HL-60 (cell line): ENCODE data around the gene RECQL5.

ENCODE experiments used
- DNase-seq, 2 experiments: peaks; one replicate each; pipeline ENCODE4 v3.0.0-alpha.2; 2010 to 2020; ENCODE audit warnings: low read depth in 1 of 2, low spot score in 1 of 2
- H3K27ac ChIP-seq: fragments of 250-450 bp; sonication (Bioruptor Pico); replicated peaks from 2 replicates; pipeline ENCODE4 v1.5.1; 2020; ENCODE audit warnings: mild to moderate bottlenecking, moderate library complexity
- H3K27me3 ChIP-seq: fragments of 250-450 bp; sonication (Bioruptor Pico); 2 replicates; pipeline ENCODE4 v1.5.1; 2021; ENCODE audit warnings: mild to moderate bottlenecking, moderate library complexity; ENCODE audit not compliant: insufficient read depth, poor library complexity, severe bottlenecking
- H3K4me3 ChIP-seq: replicated peaks from 2 replicates; pipeline ENCODE4 v1.5.1; 2011; ENCODE audit warnings: mild to moderate bottlenecking, control low read depth, low read length; ENCODE audit not compliant: insufficient read depth
- GABPA ChIP-seq: IDR thresholded peaks from 2 replicates; pipeline ENCODE4 v1.6.1; 2012; ENCODE audit warnings: low read depth
- POLR2AphosphoS5 ChIP-seq: IDR thresholded peaks from 2 replicates; pipeline ENCODE4 v1.6.1; 2012; ENCODE audit warnings: low read depth
- REST ChIP-seq: IDR thresholded peaks from 2 replicates; pipeline ENCODE4 v1.6.1; 2012; ENCODE audit warnings: low read depth; ENCODE audit not compliant: insufficient replicate concordance
- SPI1 ChIP-seq: IDR thresholded peaks from 2 replicates; pipeline ENCODE4 v1.6.1; 2012; ENCODE audit warnings: low read depth, mild to moderate bottlenecking, borderline replicate concordance
- TF ChIP-seq, protein P1 (sequence below): IDR thresholded peaks from one replicate; pipeline ENCODE4 v1.5.1; 2011; ENCODE audit warnings: low read length, control low read depth, inconsistent platforms; ENCODE audit not compliant: insufficient read depth

RECQL5 gene

GRCh38 chr17:75635610-75636202 lies 31.2 kb downstream of the RECQL5 start:
- no peak for DNase-seq

DNA sequence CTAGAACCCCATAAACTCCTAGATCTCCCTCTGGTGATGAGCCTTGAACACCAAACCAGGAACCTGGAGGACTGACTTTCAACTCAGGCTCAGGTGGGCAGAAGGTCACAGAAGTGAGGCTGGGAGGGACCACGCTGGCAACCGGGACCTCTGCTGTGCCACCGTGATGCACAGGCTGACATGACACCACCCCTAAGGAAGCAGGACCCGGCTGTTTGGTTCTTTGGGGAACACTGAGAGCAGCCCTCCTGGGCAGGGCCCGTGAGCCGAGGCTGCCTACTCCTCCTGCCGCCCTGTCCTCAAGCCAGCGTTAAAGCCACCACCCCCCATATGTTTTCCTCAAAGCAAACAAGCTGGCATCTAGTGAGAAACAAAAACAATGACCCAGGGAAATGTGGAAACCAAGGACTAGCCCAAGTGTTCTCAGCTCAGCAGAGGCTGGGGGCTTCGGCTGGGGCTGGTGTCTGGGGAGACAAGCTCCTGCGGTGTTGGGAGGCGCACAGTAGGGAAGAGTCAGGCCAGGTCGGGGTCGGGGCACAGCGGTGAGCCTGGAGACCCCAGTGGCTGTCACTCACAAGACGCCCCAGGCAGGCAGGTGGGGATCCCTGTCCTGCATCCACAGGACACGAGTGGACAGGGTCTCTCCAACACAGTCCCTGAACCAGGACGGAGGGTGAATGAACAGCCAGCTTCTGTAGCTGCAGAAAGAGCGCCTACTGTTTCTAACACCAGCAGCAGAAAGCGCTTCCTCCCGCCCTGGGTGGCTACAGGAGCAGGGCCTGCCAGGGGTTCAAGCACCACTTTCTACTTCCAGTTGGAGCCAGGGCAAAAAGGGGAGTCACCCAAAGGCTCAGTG lies 32.0 kb downstream of the RECQL5 start:
- no peak for DNase-seq
- no peak for TF ChIP-seq SPI1
- TF ChIP-seq, protein P1, sequence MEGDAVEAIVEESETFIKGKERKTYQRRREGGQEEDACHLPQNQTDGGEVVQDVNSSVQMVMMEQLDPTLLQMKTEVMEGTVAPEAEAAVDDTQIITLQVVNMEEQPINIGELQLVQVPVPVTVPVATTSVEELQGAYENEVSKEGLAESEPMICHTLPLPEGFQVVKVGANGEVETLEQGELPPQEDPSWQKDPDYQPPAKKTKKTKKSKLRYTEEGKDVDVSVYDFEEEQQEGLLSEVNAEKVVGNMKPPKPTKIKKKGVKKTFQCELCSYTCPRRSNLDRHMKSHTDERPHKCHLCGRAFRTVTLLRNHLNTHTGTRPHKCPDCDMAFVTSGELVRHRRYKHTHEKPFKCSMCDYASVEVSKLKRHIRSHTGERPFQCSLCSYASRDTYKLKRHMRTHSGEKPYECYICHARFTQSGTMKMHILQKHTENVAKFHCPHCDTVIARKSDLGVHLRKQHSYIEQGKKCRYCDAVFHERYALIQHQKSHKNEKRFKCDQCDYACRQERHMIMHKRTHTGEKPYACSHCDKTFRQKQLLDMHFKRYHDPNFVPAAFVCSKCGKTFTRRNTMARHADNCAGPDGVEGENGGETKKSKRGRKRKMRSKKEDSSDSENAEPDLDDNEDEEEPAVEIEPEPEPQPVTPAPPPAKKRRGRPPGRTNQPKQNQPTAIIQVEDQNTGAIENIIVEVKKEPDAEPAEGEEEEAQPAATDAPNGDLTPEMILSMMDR: no peak
- TF ChIP-seq POLR2AphosphoS5: no peak
- no peak for TF ChIP-seq GABPA
- H3K27me3 ChIP-seq: no peaks in the 10 kb centered on the region
- H3K27ac ChIP-seq: no peak overlapping the region
- no peak overlapping the region for H3K4me3 ChIP-seq

More at GRCh38 chr17:75635610-75636202, 31.2 kb downstream of the RECQL5 start:
- Histone ChIP-seq H3K27ac (no peak overlapping the region), H3K27me3 (no peaks in the 10 kb centered on the region), H3K4me3 (no peak overlapping the region)
- TF ChIP-seq GABPA (no peak), POLR2AphosphoS5 (no peak), REST (no peak), SPI1 (no peak)
- TF ChIP-seq, protein P1: no peak

DNA sequence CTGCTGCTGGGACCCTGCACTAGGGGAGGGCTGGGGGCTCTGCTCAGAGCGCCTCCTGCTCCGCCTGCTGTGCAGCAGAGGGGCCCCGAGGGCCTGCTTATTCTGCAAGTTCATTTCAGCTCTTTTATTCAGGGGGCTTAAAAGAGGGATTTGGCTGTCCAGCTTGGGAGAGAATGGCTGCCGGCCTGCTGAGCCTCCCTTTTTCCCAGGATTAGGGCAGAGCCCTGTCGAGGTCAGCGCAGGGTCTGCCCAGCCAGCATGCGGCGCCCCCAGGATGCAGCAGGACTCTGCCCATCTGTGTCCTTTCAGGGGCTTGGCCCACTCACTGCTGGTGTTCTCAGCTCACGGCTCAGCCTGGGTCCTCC lies 32.6 kb downstream of the RECQL5 start:
- DNase-seq: no peak
- Histone ChIP-seq H3K27me3 (no peaks in the 10 kb centered on the region), H3K27ac (no peak overlapping the region), H3K4me3 (no peak overlapping the region)
- no peak for TF ChIP-seq SPI1
- no peak for TF ChIP-seq POLR2AphosphoS5
- TF ChIP-seq GABPA: no peak
- TF ChIP-seq, protein P1: no peak
- TF ChIP-seq REST: no peak
